ENCODE results near the gene MYMK.

MYMK gene

DNA sequence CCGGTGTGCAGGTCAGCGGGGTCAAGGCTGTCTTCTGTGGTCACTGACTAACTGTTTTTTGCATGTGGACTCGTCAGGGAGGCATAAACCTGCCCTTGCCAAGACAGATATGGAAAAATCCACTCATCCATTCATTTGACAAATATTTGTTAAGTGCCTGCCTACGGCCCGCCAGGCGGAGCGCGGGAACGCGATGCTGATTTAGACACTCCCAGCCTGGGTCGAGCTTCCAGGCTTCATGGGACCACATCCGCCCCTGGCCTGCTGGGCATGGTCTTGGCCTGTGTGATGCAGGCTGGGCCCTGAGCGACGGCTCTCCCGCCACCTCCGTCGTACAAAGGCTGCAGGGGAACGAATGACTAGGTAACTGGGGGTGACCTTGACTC, 18.1 kb downstream of the MYMK start:
- no peak for DNase-seq (ENCODE audit: extremely low read depth in 1 of 2, low read depth in 1 of 2)

DNA sequence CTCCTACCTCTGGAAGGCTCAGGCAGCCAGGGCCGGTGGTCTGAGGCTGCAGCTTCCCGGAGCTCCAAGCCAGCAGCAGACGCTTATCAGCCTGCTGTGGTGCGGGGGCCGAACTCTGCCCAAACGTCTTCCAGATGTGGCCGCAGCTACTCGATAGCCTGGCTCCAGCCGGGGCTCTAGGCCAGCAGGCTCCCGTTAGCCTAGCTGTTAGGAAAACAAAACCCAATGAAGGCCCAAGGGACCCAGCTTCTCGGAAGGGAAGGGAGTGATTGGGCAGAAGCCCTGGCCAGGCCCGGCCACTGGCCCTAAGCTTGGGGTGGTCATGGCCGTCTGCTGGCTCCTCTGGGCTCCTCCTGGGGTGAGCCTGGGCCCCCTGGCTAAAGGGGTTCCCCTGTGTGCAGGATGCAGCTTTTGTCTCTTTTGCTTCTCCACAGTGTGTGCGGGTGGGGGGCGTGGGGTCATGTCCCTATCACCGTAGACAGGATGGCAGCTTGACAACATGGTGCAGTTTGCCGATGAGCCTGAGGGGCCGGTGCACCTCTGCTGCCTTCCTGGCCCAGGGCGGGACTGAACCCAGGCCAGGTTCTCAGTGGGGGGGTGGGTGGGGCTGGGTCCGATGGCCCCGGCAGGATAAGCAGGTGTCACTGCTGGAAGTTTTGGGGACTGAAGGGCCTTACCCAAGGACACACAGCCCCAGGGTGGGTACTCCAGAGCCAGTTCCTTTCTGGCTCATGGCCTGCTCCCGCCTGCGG, 18.7 kb downstream of the MYMK start:
- DNase-seq (ENCODE audit: extremely low read depth in 1 of 2, low read depth in 1 of 2) = no peak

DNA sequence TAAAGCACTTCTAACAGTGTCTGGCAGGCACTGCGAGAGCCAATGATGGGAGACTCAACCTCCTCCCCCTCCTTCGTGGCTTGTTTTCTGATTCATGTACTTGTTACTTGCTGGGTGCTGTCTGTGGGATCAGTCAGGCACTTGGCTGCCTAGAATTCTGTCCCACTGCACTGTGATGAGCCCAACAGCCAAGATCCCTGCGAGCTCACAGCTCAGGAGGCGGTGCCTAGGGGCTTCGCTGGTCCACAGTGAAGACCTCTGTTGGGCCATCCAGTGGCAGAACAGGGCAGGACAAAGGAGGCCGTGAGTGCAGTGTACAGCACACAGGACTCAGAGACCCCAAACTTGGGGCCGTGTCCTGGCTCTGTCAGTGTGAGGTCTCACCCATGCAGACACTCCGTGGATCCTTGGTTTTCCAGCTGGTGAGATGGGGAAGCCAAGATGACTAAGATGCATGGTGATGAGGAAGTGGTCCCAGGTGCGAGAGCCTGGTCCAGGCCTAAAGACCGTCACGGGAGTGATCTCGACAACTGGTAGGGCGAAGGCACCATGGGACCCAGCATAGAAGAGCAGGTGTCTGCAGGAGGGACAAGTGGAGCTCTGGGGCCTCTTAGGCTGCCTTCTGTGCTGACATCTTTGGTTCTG, 19.5 kb downstream of the MYMK start:
- DNase-seq (ENCODE audit: extremely low read depth in 1 of 2, low read depth in 1 of 2) = no peak

DNA sequence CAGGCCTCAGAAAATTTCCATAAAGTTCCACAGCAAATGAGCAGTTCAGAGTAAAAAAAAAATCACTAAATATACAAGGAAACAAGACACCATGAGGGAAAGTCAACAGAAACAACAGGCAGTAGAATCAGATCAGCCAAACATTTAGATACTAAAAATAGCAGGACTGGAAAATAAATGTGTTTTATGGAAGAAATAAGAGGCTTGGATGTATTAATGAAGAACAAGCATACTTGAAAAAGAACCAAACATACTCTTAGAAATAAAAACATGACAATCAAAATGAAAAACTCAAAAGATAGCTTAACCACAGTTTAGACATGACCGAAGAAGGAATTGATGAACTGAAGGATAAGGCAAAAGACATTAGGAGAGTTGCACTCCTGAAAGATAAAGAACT, 22.6 kb downstream of the MYMK start:
- no peak for DNase-seq (ENCODE audit: extremely low read depth in 1 of 2, low read depth in 1 of 2)

DNA sequence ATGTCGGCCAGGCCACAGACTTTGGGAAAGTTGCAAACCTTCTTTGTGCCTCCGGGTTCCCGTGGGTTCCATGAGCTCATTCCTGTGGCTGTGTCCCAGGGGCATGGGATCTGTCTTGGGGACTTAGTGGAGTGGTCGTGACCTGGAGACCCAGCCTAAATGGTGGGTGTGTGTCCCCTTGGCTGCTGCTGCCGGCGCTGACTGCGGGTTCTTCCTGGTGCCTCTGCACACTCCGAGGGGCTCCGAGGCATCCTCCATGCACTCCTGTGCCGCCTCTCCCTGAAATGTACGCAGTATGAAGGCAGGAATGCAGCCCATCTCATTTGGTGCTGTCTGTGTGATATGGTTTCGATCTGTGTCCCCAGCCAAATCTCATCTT, 24.9 kb downstream of the MYMK start:
- DNase-seq (ENCODE audit: extremely low read depth in 1 of 2, low read depth in 1 of 2) = no peak

DNA sequence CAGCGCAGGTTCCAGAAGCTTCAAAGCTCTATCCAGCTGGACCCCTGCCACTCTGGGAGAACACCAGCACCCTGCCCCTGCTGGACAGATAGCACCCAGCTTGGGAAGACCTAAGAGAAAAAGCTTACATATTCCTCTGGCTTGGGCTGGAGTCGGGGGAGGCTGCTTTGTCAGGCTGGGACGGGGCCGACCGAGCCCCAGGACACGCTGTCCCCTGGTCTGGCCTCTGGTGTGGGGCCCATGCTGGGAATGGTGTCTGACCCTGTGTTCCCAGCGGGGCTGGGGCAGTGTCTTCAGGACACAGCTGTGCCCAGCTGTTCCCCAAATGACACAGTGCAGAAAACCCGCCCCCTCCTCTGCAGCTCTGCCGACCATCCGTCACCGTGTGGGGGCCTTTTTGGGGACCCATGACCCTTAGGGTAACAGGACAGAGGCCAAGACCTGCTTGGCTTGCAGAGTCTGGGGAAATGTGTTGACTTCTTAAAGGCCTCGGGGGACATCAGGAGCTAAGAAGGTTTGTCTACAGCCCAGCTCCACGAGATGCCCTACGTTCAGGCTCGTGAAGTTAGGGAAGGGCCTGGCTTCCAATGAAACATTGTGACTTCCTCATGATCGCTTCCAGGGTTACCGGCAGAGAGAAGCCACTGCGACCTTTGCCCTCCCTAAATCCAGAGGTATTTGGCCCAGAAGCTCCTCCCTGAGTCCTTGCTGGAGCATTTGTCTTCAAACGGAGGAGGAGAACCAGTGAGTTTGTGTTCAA, 25.4 kb downstream of the MYMK start:
- no peak for DNase-seq (ENCODE audit: extremely low read depth in 1 of 2, low read depth in 1 of 2)

DNA sequence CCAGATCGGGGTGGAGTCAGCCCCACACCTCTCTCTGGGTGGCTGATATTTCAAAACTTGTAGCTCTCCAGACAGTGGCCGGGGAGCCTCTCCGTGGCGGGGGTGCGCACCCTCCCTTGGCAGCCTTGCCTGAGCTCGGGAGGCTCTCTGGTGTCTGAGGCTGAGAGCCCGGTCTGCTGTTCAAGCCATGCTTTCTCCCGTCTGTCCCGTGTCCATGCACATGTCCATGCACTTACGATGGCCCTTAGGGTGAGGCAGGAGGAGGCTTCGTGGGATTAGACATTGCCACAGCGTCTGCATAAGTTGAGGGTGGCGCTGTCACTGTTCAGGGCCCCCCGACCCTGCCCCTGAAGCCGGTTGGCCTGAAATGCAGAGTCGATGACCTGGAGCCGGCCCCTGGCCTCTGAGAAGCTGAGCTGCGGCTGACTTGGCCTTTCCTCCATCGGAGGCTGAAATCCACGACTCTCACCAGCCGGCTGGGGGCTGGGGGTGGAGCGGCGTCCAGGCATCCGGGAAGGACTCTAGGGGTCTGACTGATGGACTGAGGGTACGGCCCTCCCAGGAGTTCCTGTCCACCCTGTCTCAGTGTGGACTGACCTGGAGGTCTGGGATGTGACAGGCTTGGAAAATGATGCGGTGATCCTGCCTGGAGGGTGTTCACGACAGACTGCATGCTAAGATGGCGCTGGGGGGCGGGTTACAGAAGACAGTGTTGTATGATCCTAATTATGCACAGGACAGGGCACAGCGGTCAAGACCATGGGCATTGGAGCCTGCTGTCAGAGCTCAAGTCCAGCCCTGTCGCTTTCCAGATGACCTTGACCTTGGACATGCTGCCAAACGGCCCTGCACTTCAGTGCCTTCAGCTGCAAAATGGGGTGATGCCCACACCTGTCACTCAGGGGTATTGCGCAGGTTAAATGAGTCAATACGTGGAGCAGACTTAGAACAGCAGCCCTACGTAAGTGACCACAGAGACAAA, 27.6 kb downstream of the MYMK start:
- DNase-seq (ENCODE audit: extremely low read depth in 1 of 2, low read depth in 1 of 2) = no peak

DNA sequence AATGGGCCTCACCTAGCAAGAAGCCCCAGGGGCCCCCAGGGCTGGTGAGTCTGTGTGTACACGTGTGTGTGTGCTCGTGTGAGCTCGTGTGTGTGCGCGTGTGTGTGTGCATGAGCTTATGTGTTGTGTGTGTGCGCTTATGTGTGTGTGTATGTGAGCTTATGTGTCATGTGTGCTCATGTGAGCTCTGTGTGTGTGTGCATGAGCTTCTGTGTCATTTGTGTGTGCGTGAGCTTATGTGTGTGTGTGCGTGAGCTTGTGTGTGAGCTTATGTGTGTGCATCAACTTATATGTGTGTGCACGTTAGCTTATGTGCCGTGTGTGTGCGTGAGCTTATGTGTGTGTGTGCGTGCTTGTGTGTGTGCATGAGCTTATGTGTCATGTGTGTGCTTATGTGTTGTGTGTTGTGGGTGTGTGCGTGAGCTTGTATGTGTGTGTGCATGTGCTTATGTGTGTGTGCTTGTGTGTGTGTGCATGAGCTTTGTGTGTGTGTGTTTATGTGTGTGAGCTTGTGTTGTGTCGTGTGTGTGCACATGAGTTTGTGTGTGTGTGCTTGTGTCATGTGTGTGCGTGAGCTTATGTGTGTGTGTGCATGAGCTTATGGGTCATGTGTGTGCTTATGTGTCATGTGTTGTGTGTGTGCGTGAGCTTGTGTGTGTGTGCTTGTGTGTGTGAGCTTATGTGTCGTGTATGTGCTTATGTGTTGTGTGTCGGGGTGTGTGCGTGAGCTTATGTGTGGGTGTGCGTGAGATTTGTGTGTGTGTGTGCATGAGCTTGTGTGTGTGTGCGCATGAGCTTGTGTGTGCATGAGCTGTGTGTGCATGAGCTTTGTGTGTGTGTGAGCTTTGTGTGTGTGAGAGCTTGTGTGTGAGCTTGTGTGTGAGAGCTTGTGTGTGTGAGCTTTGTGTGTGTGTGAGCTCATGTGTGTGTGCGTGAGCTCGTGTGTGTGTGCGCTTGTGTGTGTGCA, 29.1 kb downstream of the MYMK start:
- DNase-seq (ENCODE audit: extremely low read depth in 1 of 2, low read depth in 1 of 2) = no peak

DNA sequence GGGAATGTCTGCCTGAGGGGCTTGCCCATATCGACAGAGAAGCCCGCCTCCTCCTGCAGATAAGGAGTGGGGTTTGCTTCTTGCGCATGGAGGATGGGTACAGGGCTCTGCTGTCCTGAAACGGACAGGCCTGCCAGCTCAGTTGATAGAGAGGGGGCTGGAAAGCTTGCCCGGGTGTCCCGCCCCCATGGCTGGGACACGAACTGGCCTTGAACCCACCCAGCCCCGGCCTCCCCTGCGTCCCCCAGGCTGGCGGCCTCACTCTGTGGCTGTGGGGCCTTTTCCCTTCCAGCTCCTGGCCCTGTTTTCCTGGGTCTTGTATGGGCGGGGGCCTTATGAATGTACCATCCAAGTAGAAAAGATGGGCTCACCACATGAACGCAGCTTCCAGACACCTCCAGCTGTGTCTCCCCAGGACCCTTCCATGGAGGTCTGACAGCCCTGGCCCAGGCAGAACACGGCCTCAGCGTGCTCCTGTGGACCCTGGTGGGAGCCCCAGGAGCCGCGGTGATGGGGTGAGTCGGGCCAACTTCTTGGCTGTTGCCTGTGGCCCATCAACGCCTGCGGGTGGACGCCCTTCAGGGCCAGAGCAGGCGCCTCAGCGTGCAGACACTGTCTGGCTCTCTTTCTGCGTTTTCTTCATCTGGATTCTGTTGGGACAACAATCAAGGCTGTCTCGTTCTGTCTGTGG, 30.0 kb downstream of the MYMK start:
- DNase-seq (ENCODE audit: extremely low read depth in 1 of 2, low read depth in 1 of 2) = no peak

DNA sequence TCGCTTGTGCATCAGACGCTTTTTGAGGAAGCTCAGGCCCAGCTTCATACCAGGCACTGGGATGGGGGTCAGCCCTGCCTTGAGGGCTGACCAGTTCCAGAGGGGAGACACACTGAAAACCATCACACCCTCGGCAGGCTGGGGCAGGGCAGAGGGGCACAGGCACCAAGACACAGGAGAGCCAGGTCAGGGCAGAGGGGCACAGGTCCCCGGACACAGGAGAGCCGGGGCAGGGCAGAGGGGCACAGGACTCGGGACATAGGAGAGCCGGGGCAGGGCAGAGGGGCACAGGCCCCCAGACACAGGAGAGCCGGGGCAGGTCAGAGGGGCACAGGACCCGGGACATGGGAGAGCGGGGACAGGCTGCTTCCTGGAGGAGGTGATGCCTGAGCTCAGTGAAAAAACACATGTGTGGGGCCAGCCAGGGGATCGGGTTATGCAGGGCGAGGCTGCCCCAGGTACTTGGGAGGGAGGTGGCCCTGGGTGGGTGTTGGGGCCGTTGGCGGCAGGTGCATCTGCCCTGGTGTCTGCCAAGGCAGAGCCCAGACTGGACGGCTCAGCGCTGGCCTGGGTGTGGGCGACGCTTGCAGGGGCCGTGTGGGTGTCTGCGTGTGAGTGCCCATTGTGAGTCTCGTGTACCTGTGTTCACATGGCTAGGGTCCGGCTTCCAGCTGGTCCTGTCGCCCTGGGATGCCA, 30.8 kb downstream of the MYMK start:
- DNase-seq (ENCODE audit: extremely low read depth in 1 of 2, low read depth in 1 of 2) = no peak

DNA sequence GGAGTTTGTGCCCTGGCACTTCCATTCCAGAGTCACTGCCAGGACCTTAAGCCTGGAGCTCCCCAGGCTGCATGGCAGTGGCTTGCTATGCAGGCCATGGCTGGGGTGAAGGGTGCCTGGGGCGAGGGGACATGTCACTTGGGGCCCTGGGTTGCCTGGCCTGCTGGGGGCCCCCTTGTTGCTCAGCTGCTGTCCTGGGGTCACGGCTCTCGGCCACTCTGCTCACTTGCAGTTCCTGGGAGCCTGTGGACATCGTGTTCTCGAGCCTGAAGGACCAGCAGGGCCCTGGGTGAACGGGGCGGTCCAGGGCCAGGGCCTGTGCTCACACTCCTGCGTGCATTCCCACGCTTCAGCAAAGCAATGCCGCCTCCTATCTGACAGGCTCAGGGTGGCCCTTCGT, 31.3 kb downstream of the MYMK start:
- DNase-seq (ENCODE audit: extremely low read depth in 1 of 2, low read depth in 1 of 2) = no peak

DNA sequence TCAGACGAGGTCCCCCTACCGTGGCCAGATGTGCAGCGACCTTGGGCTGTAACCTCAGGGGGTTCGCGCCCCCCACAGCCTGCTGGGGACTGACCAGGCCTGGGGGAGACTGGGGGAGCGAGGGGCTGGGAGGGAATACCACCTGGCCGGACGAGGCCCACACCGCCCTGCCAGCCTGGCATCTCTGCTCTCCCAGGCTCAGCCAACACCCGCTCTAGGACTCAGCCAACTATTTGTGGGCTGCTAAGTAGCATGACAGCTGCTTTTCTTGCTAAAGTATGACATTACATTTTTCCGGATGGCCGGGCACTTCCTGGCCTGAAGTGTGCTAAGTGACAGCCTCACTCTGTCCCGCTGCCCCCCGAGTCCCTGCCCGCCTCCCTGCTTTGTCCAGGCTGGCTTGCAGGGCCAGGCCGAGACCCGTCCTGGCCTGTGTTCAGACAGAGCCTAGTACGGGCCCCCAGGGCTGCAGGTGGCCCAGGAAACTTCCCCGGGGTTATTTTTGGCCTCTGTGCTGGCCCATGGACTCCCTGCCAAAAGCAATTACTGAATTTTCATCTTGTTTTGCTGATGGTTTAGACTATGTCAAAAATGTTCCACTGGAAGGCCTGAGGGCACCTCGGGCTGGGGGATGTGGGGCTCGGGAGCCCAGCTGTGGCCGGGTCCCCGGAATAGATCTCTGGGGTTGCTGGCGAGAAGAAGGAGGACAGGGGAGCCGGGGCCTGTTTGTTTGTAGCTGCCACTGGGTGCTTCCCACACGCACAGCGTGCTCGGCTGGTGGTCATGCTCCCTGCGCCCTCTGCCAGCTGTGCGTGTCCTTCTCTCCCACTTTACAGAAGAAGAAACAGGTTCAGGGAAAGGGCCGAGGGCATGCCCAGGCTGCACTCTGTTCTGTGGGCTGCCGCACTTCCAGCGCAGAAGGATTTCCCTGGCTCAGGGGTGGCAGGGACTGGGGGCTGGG, 32.4 kb downstream of the MYMK start:
- DNase-seq (ENCODE audit: extremely low read depth in 1 of 2, low read depth in 1 of 2) = no peak

DNA sequence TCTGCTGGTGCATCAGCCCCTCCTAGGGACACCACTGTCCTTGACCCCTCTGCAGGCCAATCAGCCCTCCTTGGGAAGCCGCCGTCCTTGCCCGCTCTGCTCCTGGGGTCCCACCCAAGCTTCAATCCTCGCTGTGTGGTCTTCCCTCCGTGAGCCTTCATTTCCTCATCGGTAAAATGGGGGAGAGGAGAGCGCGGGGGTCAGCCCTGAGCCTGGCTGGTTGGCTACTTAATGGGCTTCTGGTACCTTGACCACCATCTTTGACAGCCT, 33.2 kb downstream of the MYMK start:
- no peak for DNase-seq (ENCODE audit: extremely low read depth in 1 of 2, low read depth in 1 of 2)

DNA sequence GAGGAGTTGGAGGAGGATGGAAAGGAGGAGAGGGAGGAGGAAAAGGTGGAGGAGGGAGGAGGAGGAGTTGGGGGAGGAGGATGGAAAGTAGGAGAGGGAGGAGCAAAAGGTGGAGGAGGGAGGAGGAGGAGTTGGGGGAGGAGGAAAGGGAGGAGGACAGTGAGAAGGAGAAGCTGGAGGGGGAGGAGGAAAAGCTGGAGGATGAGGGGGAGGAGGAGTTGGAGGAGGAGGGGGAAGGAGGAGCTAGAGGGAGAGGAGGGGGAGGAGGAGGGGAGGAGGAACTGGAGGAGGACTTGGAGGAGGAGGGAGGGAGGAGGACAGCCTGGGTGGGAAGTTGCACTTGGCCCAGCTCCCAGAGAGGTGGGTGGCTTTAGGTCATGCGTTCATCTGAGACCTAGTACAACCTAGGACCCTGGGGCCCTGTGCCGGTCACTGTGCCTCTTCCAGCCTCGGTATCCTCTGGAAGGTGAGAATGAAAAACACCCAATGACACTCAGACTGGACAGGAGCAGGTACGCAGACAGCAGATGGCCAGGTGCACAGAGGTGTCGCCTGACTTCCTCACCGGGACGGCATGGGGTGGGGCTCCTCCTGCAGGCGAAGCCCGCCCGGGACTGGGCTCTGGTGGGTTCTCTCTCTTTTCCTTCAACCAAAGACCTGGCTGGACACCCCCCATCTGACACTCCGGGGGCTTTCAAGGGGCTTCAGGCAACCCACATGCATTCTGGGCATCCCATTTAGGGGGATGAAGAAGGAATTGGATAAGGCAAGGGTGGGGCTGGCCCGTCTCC, 33.7 kb downstream of the MYMK start:
- no peak for DNase-seq (ENCODE audit: extremely low read depth in 1 of 2, low read depth in 1 of 2)

DNA sequence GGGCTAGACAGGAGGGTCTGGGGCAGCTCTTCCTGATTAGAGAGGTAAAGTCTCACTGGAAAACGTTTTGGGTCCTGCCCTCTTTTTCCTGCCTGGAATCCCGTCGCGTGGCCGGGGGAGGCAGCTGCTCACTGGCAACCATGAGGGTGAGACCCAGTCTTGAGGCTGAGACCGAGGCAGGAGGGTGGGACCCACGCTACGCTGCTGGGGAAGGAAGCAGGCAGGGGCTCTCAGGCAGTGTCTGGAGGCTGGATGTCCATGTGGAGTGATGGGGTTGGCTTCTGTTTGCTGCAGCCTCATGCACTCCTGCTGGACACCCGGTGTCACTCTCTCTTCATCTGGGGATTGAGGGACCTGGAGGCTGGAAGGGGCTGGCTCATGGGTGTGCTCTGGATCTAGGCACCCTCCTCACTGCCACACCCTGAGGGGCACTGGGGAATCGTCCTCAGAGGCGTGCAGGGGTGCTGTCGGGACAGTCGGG, 34.5 kb downstream of the MYMK start:
- DNase-seq (ENCODE audit: extremely low read depth in 1 of 2, low read depth in 1 of 2) = no peak

DNA sequence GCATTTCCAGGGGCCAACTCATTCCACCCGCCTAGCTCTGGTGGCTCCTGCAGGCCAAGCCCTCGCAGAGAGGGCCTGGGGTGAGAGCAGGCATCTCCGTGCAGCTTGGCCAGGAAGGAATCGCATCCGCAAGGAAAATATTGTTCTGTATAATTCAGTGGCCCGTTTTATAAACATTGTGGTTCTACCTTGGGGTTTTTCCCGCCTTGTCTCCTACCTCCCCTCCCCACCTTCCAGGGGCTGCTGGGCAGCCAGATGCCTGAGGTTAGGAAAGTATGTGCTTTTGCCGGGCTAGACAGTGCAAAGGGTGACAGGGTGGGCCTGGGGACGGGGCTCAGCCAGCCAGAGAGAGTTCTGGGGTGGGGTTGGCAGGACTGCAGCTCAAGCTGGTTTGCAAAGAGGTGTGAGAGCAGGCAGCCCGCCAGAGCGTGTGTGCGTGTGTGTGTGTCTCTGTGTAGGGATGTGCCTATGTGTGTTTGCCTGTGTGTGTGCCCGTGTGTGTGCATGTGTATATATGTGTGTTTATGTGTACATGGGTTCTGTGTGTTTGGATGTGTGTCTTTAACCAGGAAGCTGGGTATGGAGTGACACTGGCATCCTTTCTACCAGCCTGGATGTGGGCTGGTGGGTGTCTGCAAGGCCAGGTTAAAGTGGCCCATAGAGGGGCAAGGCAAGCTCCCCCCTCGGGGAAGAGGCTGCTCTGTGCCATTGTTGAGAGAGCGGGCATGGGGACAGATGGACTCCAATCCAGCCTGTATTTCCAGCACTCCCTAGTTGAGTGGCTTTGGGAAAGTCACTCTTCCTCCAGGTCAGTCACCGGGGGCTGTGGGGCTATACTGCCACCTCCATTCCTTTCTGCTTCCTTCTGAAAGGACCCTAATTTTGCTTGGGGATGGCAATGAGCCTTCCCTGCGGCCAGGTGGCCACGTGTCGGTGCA, 35.2 kb downstream of the MYMK start:
- no peak for DNase-seq (ENCODE audit: extremely low read depth in 1 of 2, low read depth in 1 of 2)
